Mesendoderm (in vitro differentiated cells): Measurements from ENCODE around the gene SLC2A13.

Experiments used
- DNase-seq: peaks from one replicate; pipeline ENCODE4 v3.0.0; 2013
- H2AK5ac ChIP-seq: 2 replicates; pipeline ENCODE4 v1.6.1; 2013; ENCODE audit warnings: low read length, inconsistent platforms
- H2BK120ac ChIP-seq: 2 replicates; pipeline ENCODE4 v1.6.1; 2013; ENCODE audit warnings: low read depth, mild to moderate bottlenecking, low read length, moderate library complexity, mixed read lengths
- H2BK15ac ChIP-seq: replicated peaks from 2 replicates; pipeline ENCODE4 v1.6.1; 2013; ENCODE audit warnings: low read depth, mild to moderate bottlenecking, moderate library complexity
- H2BK5ac ChIP-seq: 2 replicates; pipeline ENCODE4 v1.6.1; 2013; ENCODE audit warnings: low read length, inconsistent platforms
- H3K18ac ChIP-seq: 2 replicates; pipeline ENCODE4 v1.6.1; 2013; ENCODE audit warnings: mild to moderate bottlenecking, low read length, mixed read lengths
- H3K23ac ChIP-seq: one replicate; pipeline ENCODE4 v1.6.1; 2013; ENCODE audit warnings: low read length
- H3K27ac ChIP-seq: 2 replicates; pipeline ENCODE4 v1.5.1; 2013; ENCODE audit warnings: low read depth, mild to moderate bottlenecking, inconsistent platforms, low read length, moderate library complexity
- H3K27me3 ChIP-seq: 2 replicates; pipeline ENCODE4 v1.6.1; 2013; ENCODE audit warnings: low read length, control low read depth, mild to moderate bottlenecking, inconsistent platforms; ENCODE audit not compliant: insufficient read depth, poor library complexity
- H3K36me3 ChIP-seq: 2 replicates; pipeline ENCODE4 v1.6.1; 2013; ENCODE audit warnings: low read length, inconsistent platforms; ENCODE audit not compliant: control insufficient read depth, insufficient read depth
- H3K4ac ChIP-seq: one replicate; pipeline ENCODE4 v1.6.1; 2013; ENCODE audit warnings: low read depth, mild to moderate bottlenecking, low read length, moderate library complexity
- H3K4me1 ChIP-seq: 2 replicates; pipeline ENCODE4 v1.6.1; 2013; ENCODE audit warnings: low read depth, low read length, inconsistent platforms; ENCODE audit not compliant: control insufficient read depth
- H3K4me2 ChIP-seq: 2 replicates; pipeline ENCODE4 v1.6.1; 2013; ENCODE audit warnings: low read length
- H3K4me3 ChIP-seq: 2 replicates; pipeline ENCODE4 v1.5.1; 2013; ENCODE audit warnings: mild to moderate bottlenecking, low read length
- H3K56ac ChIP-seq: one replicate; pipeline ENCODE4 v1.6.1; 2013; ENCODE audit warnings: low read length
- H3K79me1 ChIP-seq: 2 replicates; pipeline ENCODE4 v1.6.1; 2013; ENCODE audit warnings: low read length, inconsistent platforms
- H3K79me2 ChIP-seq: 2 replicates; pipeline ENCODE4 v1.6.1; 2013; ENCODE audit warnings: mild to moderate bottlenecking, low read length; ENCODE audit not compliant: control insufficient read depth, insufficient read depth
- H3K9ac ChIP-seq: 2 replicates; pipeline ENCODE4 v1.6.1; 2013; ENCODE audit warnings: low read length, inconsistent platforms
- H4K5ac ChIP-seq: one replicate; pipeline ENCODE4 v1.6.1; 2013; ENCODE audit warnings: low read length
- H4K8ac ChIP-seq: one replicate; pipeline ENCODE4 v1.6.1; 2013; ENCODE audit warnings: low read depth, mild to moderate bottlenecking, control low read depth, low read length, moderate library complexity
- WGBS: extraction: QIAGEN DNeasy Blood & Tissue Kit; methylation state at CpG from one replicate; pipeline ENCODE4 v1.1.7; 2013; ENCODE audit warnings: low lambda C conversion rate, missing lambda C conversion rate; ENCODE audit not compliant: insufficient coverage; ENCODE audit errors: extremely low coverage; 5-methylcytosine and 5-hydroxymethylcytosine counted together

The SLC2A13 gene

GRCh38 chr12:40107803-40108620, 2.1 kb upstream of the SLC2A13 start:
- Histone ChIP-seq H2BK5ac (no peak overlapping the region), H2AK5ac (no peak overlapping the region), H3K36me3 (no peaks in the 10 kb centered on the region), H3K4me1 (peaks cover 11% of the 10 kb centered on the region), H3K79me1 (peaks cover 4% of the 10 kb centered on the region), H2BK120ac (no peak overlapping the region), H4K8ac (no peak overlapping the region), H3K23ac (no peak overlapping the region), H3K4me2 (no peak overlapping the region), H3K18ac (no peak overlapping the region), H3K27ac (no peak overlapping the region), H4K5ac (no peak overlapping the region), H3K79me2 (peaks cover 2% of the 10 kb centered on the region), H2BK15ac (no peak overlapping the region), H3K56ac (no peak overlapping the region), H3K4me3 (no peak overlapping the region), H3K9ac (no peak overlapping the region), H3K27me3 (no peaks in the 10 kb centered on the region), H3K4ac (no peak overlapping the region)
- DNase-seq = no peak
- WGBS = no CpG with 5 or more reads among the region's 29 CpGs

- Histone ChIP-seq H3K23ac (no peak overlapping the region), H3K56ac (no peak overlapping the region), H3K27ac (no peak overlapping the region), H3K18ac (no peak overlapping the region), H3K79me2 (peaks cover 2% of the 10 kb centered on the region), H3K27me3 (no peaks in the 10 kb centered on the region), H2AK5ac (no peak overlapping the region), H3K36me3 (no peaks in the 10 kb centered on the region), H4K5ac (no peak overlapping the region), H2BK15ac (no peak overlapping the region), H3K9ac (no peak overlapping the region), H3K4ac (no peak overlapping the region), H2BK120ac (no peak overlapping the region), H4K8ac (no peak overlapping the region), H2BK5ac (no peak overlapping the region), H3K4me1 (peaks cover 13% of the 10 kb centered on the region), H3K4me2 (no peak overlapping the region), H3K4me3 (no peak overlapping the region), H3K79me1 (peaks cover 4% of the 10 kb centered on the region)
- WGBS = no CpG with 5 or more reads among the region's 19 CpGs
- DNase-seq = peak; percentile 76
These were observed 1.4 kb upstream of the SLC2A13 start for GRCh38 chr12:40107098-40107802.

GRCh38 chr12:40106655-40107054, 774 bp upstream of the SLC2A13 start:
- Histone ChIP-seq H4K8ac (no peak overlapping the region), H2BK15ac (no peak overlapping the region), H2AK5ac (no peak overlapping the region), H3K4me3 (no peak overlapping the region), H3K9ac (no peak overlapping the region), H3K79me1 (peaks cover 4% of the 10 kb centered on the region), H3K23ac (no peak overlapping the region), H3K27me3 (no peaks in the 10 kb centered on the region), H3K79me2 (peaks cover 2% of the 10 kb centered on the region), H3K27ac (no peak overlapping the region), H2BK5ac (no peak overlapping the region), H3K4ac (no peak overlapping the region), H4K5ac (no peak overlapping the region), H3K4me2 (no peak overlapping the region), H3K56ac (no peak overlapping the region), H3K4me1 (peaks cover 13% of the 10 kb centered on the region), H3K36me3 (no peaks in the 10 kb centered on the region), H2BK120ac (no peak overlapping the region), H3K18ac (no peak overlapping the region)
- no CpG with 5 or more reads among the region's 6 CpGs for WGBS
- DNase-seq = peak; percentile 42

DNA sequence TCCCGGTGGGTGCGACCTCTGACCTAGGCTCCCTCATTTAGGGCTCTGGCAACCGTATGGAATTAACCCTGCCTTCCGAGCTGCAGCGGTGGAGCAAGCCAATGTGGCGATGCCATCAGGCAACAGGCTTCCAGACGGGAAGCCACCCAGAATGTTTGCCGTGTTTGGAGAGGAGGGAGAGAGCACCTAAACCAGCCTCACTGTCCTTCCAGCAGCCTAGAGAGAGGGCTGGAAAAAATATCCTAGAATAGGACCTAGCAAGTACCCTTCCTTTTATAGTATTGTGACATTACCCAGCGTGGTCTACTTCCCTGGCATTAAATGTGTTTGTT, 287 bp upstream of the SLC2A13 start:
- H4K8ac ChIP-seq = no peak overlapping the region
- H3K36me3 ChIP-seq = no peaks in the 10 kb centered on the region
- no peak for DNase-seq
- H3K23ac ChIP-seq = no peak overlapping the region
- peaks cover 4% of the 10 kb centered on the region for H3K79me1 ChIP-seq
- peak overlapping the region; percentile 32 for H3K4me2 ChIP-seq
- WGBS = no CpG with 5 or more reads among the region's 9 CpGs
- peak overlapping the region; percentile 15 for H3K9ac ChIP-seq
- H3K4me1 ChIP-seq = peaks cover 13% of the 10 kb centered on the region
- H3K79me2 ChIP-seq = peaks cover 2% of the 10 kb centered on the region
- no peak overlapping the region for H2BK15ac ChIP-seq
- no peak overlapping the region for H2BK5ac ChIP-seq
- H3K56ac ChIP-seq = peak overlapping the region; percentile 67
- no peak overlapping the region for H3K4ac ChIP-seq
- H3K27ac ChIP-seq = no peak overlapping the region
- no peaks in the 10 kb centered on the region for H3K27me3 ChIP-seq
- no peak overlapping the region for H4K5ac ChIP-seq
- H2BK120ac ChIP-seq = no peak overlapping the region
- H2AK5ac ChIP-seq = no peak overlapping the region
- no peak overlapping the region for H3K18ac ChIP-seq
- no peak overlapping the region for H3K4me3 ChIP-seq

DNA sequence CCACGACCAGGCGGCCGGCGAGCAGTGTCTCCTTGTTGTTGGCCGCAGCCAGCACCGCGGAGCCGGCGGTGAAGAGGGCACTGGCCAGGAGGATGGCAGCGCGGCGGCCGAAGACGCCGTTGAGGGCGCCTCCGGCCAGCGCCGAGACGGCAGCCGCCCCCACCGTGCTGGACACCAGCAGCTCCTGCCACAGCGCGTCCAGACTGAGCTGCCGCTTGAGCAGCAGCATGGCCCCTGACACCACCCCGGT, 691 bp downstream of the SLC2A13 start:
- Histone ChIP-seq H3K4me3 (peak overlapping the region; percentile 71), H3K27me3 (no peaks in the 10 kb centered on the region), H3K4ac (no peak overlapping the region), H2BK120ac (no peak overlapping the region), H3K36me3 (no peaks in the 10 kb centered on the region), H4K5ac (no peak overlapping the region), H4K8ac (no peak overlapping the region), H3K56ac (peak overlapping the region; percentile 93), H3K79me2 (peaks cover 2% of the 10 kb centered on the region), H3K18ac (no peak overlapping the region), H3K4me2 (peak overlapping the region; percentile 66), H3K9ac (peak overlapping the region; percentile 84), H3K4me1 (peaks cover 13% of the 10 kb centered on the region), H2BK15ac (no peak overlapping the region), H3K27ac (no peak overlapping the region), H2AK5ac (no peak overlapping the region), H3K23ac (peak overlapping the region; percentile 53), H2BK5ac (no peak overlapping the region), H3K79me1 (peaks cover 4% of the 10 kb centered on the region)
- DNase-seq = no peak
- no CpG with 5 or more reads among the region's 26 CpGs for WGBS
